CD1c-positive myeloid dendritic cell (primary cell): Measurements from ENCODE around the gene COX8A.

ENCODE experiments used
- DNase-seq: peaks from one replicate; pipeline ENCODE4 v3.0.0-alpha.2; 2016; ENCODE audit errors: extremely low spot score

Gene COX8A

GRCh38 chr11:64020976-64021756, 46.7 kb downstream of the COX8A start:
- no peak for DNase-seq

GRCh38 chr11:64021757-64022093, 47.3 kb downstream of the COX8A start:
- no peak for DNase-seq

- DNase-seq, result no peak
Measured at GRCh38 chr11:64022125-64022784, 47.8 kb downstream of the COX8A start.

GRCh38 chr11:64023712-64024710, 49.6 kb downstream of the COX8A start:
- DNase-seq, result no peak

- DNase-seq, result no peak
Measured at GRCh38 chr11:64025205-64025604, 50.8 kb downstream of the COX8A start.
